SU-DHL-6 (cell line): ENCODE data around the gene ANKRD44.

Source experiments
- CTCF ChIP-seq: fragments of 200-600 bp; sonication (generic); IDR thresholded peaks from one replicate; pipeline ENCODE4 v1.5.1; 2017; ENCODE audit warnings: antibody characterized with exemption, mild to moderate bottlenecking, low read length, moderate library complexity; ENCODE audit not compliant: insufficient read depth, poor library complexity, severe bottlenecking
- EZH2phosphoT487 ChIP-seq: fragments of 200-600 bp; sonication (generic), shearing (Covaris generic); conservative IDR thresholded peaks from 2 replicates; pipeline ENCODE4 v1.6.1; 2018; ENCODE audit warnings: mild to moderate bottlenecking, antibody characterized with exemption, low read length, moderate library complexity, mixed read lengths

- no peak for TF ChIP-seq CTCF
- TF ChIP-seq EZH2phosphoT487, result no peak
Measured at GRCh38 chr2:196983934-196984333, 326.6 kb downstream of the ANKRD44 start.
